Keratinocyte (primary cell): Measurements from ENCODE around the gene CAMP. TPM values are rescaled to one million over a fixed set of nuclear protein-coding genes. Genes with fewer than 3 reads are reported as not detected.
"Not testable (repeated sequence)": the region's sequence is repeated elsewhere in the genome, so short reads cannot be mapped to it uniquely, and the experiment has no call there.

Experiments used
- DNase-seq: peaks from one replicate; pipeline ENCODE4 v3.0.0-alpha.2; 2011; ENCODE audit warnings: low read depth, missing footprints, low spot score
- FAIRE-seq: peaks from 2 replicates; lab custom pipeline; 2011; peaks lifted over from hg19 to GRCh38; lab: Jason Lieb, UNC
- H2AFZ ChIP-seq: 2 replicates; pipeline ENCODE4 v1.6.0; 2012; ENCODE audit warnings: low read length, control low read depth, inconsistent platforms; ENCODE audit not compliant: control insufficient read depth
- H3K27ac ChIP-seq: 2 replicates; pipeline ENCODE4 v1.5.1; 2011; ENCODE audit warnings: low read length; ENCODE audit not compliant: control insufficient read depth, insufficient read depth
- H3K27me3 ChIP-seq: 3 replicates; pipeline ENCODE4 v1.6.0; 2011; ENCODE audit warnings: low read length; ENCODE audit not compliant: control insufficient read depth, insufficient read depth; ENCODE audit errors: extremely low read depth
- H3K36me3 ChIP-seq, 2 experiments: 2 replicates in 1 of 2; 3 replicates in 1 of 2; pipeline ENCODE4 v1.5.1; 2011; ENCODE audit warnings: low read length in 2 of 2, mild to moderate bottlenecking in 1 of 2; ENCODE audit not compliant: control insufficient read depth in 2 of 2, insufficient read depth in 2 of 2; ENCODE audit errors: extremely low read depth in 1 of 2
- H3K4me1 ChIP-seq: 3 replicates; pipeline ENCODE4 v1.5.1; 2011; ENCODE audit warnings: low read length; ENCODE audit not compliant: control insufficient read depth, insufficient read depth; ENCODE audit errors: extremely low read depth
- H3K4me2 ChIP-seq: 3 replicates; pipeline ENCODE4 v1.6.0; 2011; ENCODE audit warnings: low read depth, low read length; ENCODE audit not compliant: control insufficient read depth, insufficient read depth; ENCODE audit errors: extremely low read depth
- H3K4me3 ChIP-seq, 3 experiments: fragments of 200-600 bp in 1 of 3; sonication (generic) in 1 of 3; 2 replicates in 2 of 3; 3 replicates in 1 of 3; pipeline ENCODE4 v1.5.1; 2011 to 2016; ENCODE audit warnings: low read length in 3 of 3, mild to moderate bottlenecking in 3 of 3, control low read depth in 2 of 3, inconsistent platforms in 1 of 3, low read depth in 1 of 3, mixed read lengths in 1 of 3, mixed run types in 1 of 3, moderate library complexity in 1 of 3; ENCODE audit not compliant: control insufficient read depth in 2 of 3, insufficient read depth in 2 of 3; ENCODE audit errors: extremely low read depth in 1 of 3
- H3K79me2 ChIP-seq: 2 replicates; pipeline ENCODE4 v1.6.0; 2012; ENCODE audit warnings: low read length; ENCODE audit not compliant: control insufficient read depth, insufficient read depth
- H3K9ac ChIP-seq: 3 replicates; pipeline ENCODE4 v1.6.0; 2011; ENCODE audit warnings: low read length; ENCODE audit not compliant: control insufficient read depth, insufficient read depth; ENCODE audit errors: extremely low read depth
- H3K9me1 ChIP-seq: 3 replicates; pipeline ENCODE4 v1.6.0; 2011; ENCODE audit warnings: low read length; ENCODE audit not compliant: control insufficient read depth, insufficient read depth; ENCODE audit errors: extremely low read depth
- H3K9me3 ChIP-seq: 2 replicates; pipeline ENCODE4 v1.5.1; 2012; ENCODE audit warnings: low read depth, low read length; ENCODE audit not compliant: control insufficient read depth
- H4K20me1 ChIP-seq: 3 replicates; pipeline ENCODE4 v1.6.0; 2011; ENCODE audit warnings: low read length; ENCODE audit not compliant: control insufficient read depth, insufficient read depth; ENCODE audit errors: extremely low read depth
- CTCF ChIP-seq, 3 experiments: IDR thresholded peaks in 1 of 3; conservative IDR thresholded peaks in 1 of 3; optimal IDR thresholded peaks in 1 of 3; 2 replicates in 2 of 3; 3 replicates in 1 of 3; pipeline versions ENCODE3 to v1.5.1; 2011; ENCODE audit warnings: low read length in 3 of 3, mild to moderate bottlenecking in 3 of 3, moderate library complexity in 2 of 3, control low read depth in 1 of 3, inconsistent platforms in 1 of 3; ENCODE audit not compliant: insufficient read depth in 2 of 3; ENCODE audit errors: extremely low read depth in 1 of 3
- EZH2 ChIP-seq: IDR thresholded peaks from one replicate; pipeline ENCODE4 v1.6.1; 2012; ENCODE audit warnings: inconsistent platforms, mild to moderate bottlenecking, low read length, moderate library complexity
- dilution Hi-C: fragments of 300-500 bp; cut with MboI; formaldehyde crosslinking; loops from one replicate; pipeline ENCODE4 v1.7.0; 2020; ENCODE audit warnings: low sequenced_read_pairs; ENCODE audit not compliant: extremely low pct_ligation_motif_present
- polyA plus RNA-seq, 5 experiments: library from polyadenylated mRNA; depleted of rRNA in 3 of 5; stranded (reverse) in 3 of 5; stranded (forward) in 1 of 5; unstranded in 1 of 5; fragments of >200 nt; gene quantifications; 1 replicate in 1 of 5; 2 replicates in 3 of 5; 3 replicates in 1 of 5; pipeline versions ENCODE4 v1.2.1 to v1.2.3, GENCODE V29; 2011 to 2012; ENCODE audit warnings: missing spikeins in 2 of 5, low read depth in 1 of 5, low replicate concordance in 1 of 5

The CAMP gene
- polyA plus RNA-seq, 1 donor (not counting 4 experiments of a cell fraction or from before 2014, with no cell fraction given): 0.66 TPM

DNA sequence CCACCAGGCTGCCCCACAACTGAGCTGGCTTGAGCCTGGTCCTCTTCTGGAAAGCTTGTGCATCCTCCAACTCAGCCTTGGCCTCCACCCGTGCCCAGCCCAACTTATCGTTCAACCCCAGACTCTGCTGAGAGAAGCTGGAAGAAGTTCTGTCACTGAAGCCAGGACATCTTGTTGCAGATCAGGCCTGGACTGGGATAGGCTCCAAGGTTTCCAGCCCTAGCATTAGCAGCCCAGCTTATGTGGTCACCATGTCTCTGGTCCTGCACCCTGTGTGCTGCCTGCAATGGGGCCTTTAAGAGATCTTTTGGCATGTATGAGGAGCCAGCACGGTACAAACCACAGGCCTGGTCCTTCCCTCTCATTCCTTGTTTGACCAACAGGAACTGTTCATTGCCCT is 15.2 kb upstream of the CAMP start:
- FAIRE-seq (no peak), DNase-seq (no peak)
- Histone ChIP-seq H3K9me3 (no peaks in the 10 kb centered on the region), H3K27me3 (peaks cover 6% of the 10 kb centered on the region), H3K4me3 (no peak overlapping the region), H3K27ac (no peak overlapping the region), H4K20me1 (no peaks in the 10 kb centered on the region), H3K9ac (no peak overlapping the region), H3K4me1 (no peaks in the 10 kb centered on the region), H3K79me2 (no peaks in the 10 kb centered on the region), H2AFZ (no peak overlapping the region), H3K36me3 (no peaks in the 10 kb centered on the region), H3K4me2 (no peak overlapping the region), H3K9me1 (no peaks in the 10 kb centered on the region)
- dilution Hi-C loops: no loop called here
- TF ChIP-seq EZH2: no peak
- no peak for TF ChIP-seq CTCF (optimal IDR thresholded peaks at IDR 0.05 in 1 of 3, IDR thresholded peaks at IDR 0.05 in 1 of 3, conservative IDR thresholded peaks at IDR 0.05 in 1 of 3; ENCODE audit: extremely low read depth in 1 of 3, insufficient read depth in 2 of 3, low read length in 3 of 3)

DNA sequence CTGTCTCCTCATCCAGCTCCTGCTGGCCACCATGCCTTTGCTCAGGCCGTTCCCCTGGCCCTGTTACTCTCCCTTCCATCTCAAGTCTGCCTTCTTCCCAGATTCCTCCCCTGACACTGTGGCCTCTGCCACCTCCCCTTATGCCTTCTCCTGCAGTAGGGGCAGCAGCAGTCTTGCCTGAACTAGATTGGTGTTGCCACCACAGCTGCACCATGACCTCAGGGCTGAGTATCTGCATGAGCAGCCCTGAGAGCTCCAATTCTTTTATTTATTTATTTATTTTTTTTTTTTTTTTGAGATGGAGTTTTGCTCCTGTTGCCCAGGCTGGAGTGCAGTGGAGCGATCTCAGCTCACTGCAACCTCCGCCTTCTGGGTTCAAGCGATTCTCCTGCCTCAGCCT is 13.8 kb upstream of the CAMP start:
- peaks cover 6% of the 10 kb centered on the region for H3K27me3 ChIP-seq
- TF ChIP-seq EZH2 (no peak), CTCF (optimal IDR thresholded peaks at IDR 0.05 in 1 of 3, IDR thresholded peaks at IDR 0.05 in 1 of 3, conservative IDR thresholded peaks at IDR 0.05 in 1 of 3; ENCODE audit: extremely low read depth in 1 of 3, insufficient read depth in 2 of 3, low read length in 3 of 3) (no peak)
- no peaks in the 10 kb centered on the region for H3K79me2 ChIP-seq
- H3K36me3 ChIP-seq: no peaks in the 10 kb centered on the region
- no peak overlapping the region for H3K9ac ChIP-seq
- H3K27ac ChIP-seq: no peak overlapping the region
- H2AFZ ChIP-seq: no peak overlapping the region
- no peak overlapping the region for H3K4me3 ChIP-seq
- FAIRE-seq (no peak), DNase-seq (no peak)
- dilution Hi-C loops: no loop called here
- H3K9me1 ChIP-seq: no peaks in the 10 kb centered on the region
- H3K4me2 ChIP-seq: no peak overlapping the region
- no peaks in the 10 kb centered on the region for H4K20me1 ChIP-seq
- H3K9me3 ChIP-seq: no peaks in the 10 kb centered on the region
- H3K4me1 ChIP-seq: no peaks in the 10 kb centered on the region

GRCh38 chr3:48210534-48210933 is 12.8 kb upstream of the CAMP start:
- H2AFZ ChIP-seq, FAIRE-seq, H3K36me3 ChIP-seq, H3K4me1 ChIP-seq, H3K9me1 ChIP-seq, H3K27ac ChIP-seq, H3K9me3 ChIP-seq, H3K9ac ChIP-seq, H3K4me2 ChIP-seq, DNase-seq, H4K20me1 ChIP-seq, H3K4me3 ChIP-seq, dilution Hi-C loops, H3K79me2 ChIP-seq: not testable (repeated sequence)
- H3K27me3 ChIP-seq: peaks cover 14% of the 10 kb centered on the region

- H3K9me3 ChIP-seq, DNase-seq, H4K20me1 ChIP-seq, dilution Hi-C loops, H3K27ac ChIP-seq, H2AFZ ChIP-seq, H3K4me2 ChIP-seq, FAIRE-seq, H3K4me1 ChIP-seq, H3K9ac ChIP-seq, H3K79me2 ChIP-seq, H3K36me3 ChIP-seq, H3K4me3 ChIP-seq, H3K9me1 ChIP-seq: not testable (repeated sequence)
- H3K27me3 ChIP-seq: peaks cover 16% of the 10 kb centered on the region
Measured at GRCh38 chr3:48211776-48212175, 11.5 kb upstream of the CAMP start.
